ENCODE data around the gene SYPL1.
A peak's percentile ranks its signal among the peaks of the same experiment; 100 is the strongest.

The SYPL1 gene

GRCh38 chr7:106071356-106071998 is 40.6 kb downstream of the SYPL1 start:
- peak overlapping the region; percentile 79 for H3K4me3 ChIP-seq (ENCODE audit: low read length)
- no peaks in the 10 kb centered on the region for H3K9me3 ChIP-seq (ENCODE audit: control insufficient read depth, insufficient read depth, low read length)
- peak overlapping the region; percentile 93 for H3K4me2 ChIP-seq (ENCODE audit: low read length)
- H3K4me1 ChIP-seq (ENCODE audit: control insufficient read depth, low read length): peaks cover 99% of the 10 kb centered on the region
- no peaks in the 10 kb centered on the region for H3K27me3 ChIP-seq (ENCODE audit: control insufficient read depth, low read length)
- H3F3A ChIP-seq (ENCODE audit: control insufficient read depth, insufficient read depth): peaks cover 90% of the 10 kb centered on the region
- H3K9me2 ChIP-seq (replicated peaks; ENCODE audit: control insufficient read depth, low read length): no peaks in the 10 kb centered on the region
- no peak for TF ChIP-seq EZH2phosphoT487 (IDR thresholded peaks at IDR 0.05; ENCODE audit: borderline replicate concordance, low read length)
- H4K20me1 ChIP-seq (ENCODE audit: control insufficient read depth, insufficient read depth, low read depth, low read length): no peaks in the 10 kb centered on the region
- H3K36me3 ChIP-seq (ENCODE audit: control insufficient read depth, low read length): peaks cover 15% of the 10 kb centered on the region
- H3K79me2 ChIP-seq (ENCODE audit: control insufficient read depth, low read length): peaks cover 26% of the 10 kb centered on the region
- H3K27ac ChIP-seq (ENCODE audit: low read depth, low read length): peak overlapping the region; percentile 97

- TF ChIP-seq CTCF (IDR thresholded peaks at IDR 0.05; ENCODE audit: low read depth, low read length, poor library complexity, severe bottlenecking) (no peak), EZH2phosphoT487 (IDR thresholded peaks at IDR 0.05; ENCODE audit: borderline replicate concordance, low read length) (no peak)
- peaks cover 15% of the 10 kb centered on the region for H3K36me3 ChIP-seq (ENCODE audit: control insufficient read depth, low read length)
- H3F3A ChIP-seq (ENCODE audit: control insufficient read depth, insufficient read depth): peaks cover 84% of the 10 kb centered on the region
- H3K27me3 ChIP-seq (ENCODE audit: control insufficient read depth, low read length): no peaks in the 10 kb centered on the region
- peak overlapping the region; percentile 93 for H3K4me2 ChIP-seq (ENCODE audit: low read length)
- no peaks in the 10 kb centered on the region for H3K9me3 ChIP-seq (ENCODE audit: control insufficient read depth, insufficient read depth, low read length)
- peaks cover 99% of the 10 kb centered on the region for H3K4me1 ChIP-seq (ENCODE audit: control insufficient read depth, low read length)
- H4K20me1 ChIP-seq (ENCODE audit: control insufficient read depth, insufficient read depth, low read depth, low read length): no peaks in the 10 kb centered on the region
- H3K79me2 ChIP-seq (ENCODE audit: control insufficient read depth, low read length): peaks cover 26% of the 10 kb centered on the region
- H3K4me3 ChIP-seq (ENCODE audit: low read length): peak overlapping the region; percentile 79
- no peaks in the 10 kb centered on the region for H3K9me2 ChIP-seq (replicated peaks; ENCODE audit: control insufficient read depth, low read length)
- H3K27ac ChIP-seq (ENCODE audit: low read depth, low read length): peak overlapping the region; percentile 97
Observed at GRCh38 chr7:106070567-106071254, 41.4 kb downstream of the SYPL1 start.

- Histone ChIP-seq H3F3A (ENCODE audit: control insufficient read depth, insufficient read depth) (peaks cover 80% of the 10 kb centered on the region), H3K27ac (ENCODE audit: low read depth, low read length) (peak overlapping the region; percentile 97), H3K4me1 (ENCODE audit: control insufficient read depth, low read length) (peaks cover 99% of the 10 kb centered on the region)
Observed at GRCh38 chr7:106070201-106070551, 41.9 kb downstream of the SYPL1 start.

More at GRCh38 chr7:106070201-106070551, 41.9 kb downstream of the SYPL1 start:
- peak overlapping the region; percentile 93 for H3K4me2 ChIP-seq (ENCODE audit: low read length)
- H3K27me3 ChIP-seq (ENCODE audit: control insufficient read depth, low read length): no peaks in the 10 kb centered on the region
- H3K36me3 ChIP-seq (ENCODE audit: control insufficient read depth, low read length): peaks cover 15% of the 10 kb centered on the region
- H3K4me3 ChIP-seq (ENCODE audit: low read length): peak overlapping the region; percentile 79
- peaks cover 26% of the 10 kb centered on the region for H3K79me2 ChIP-seq (ENCODE audit: control insufficient read depth, low read length)
- no peaks in the 10 kb centered on the region for H3K9me2 ChIP-seq (replicated peaks; ENCODE audit: control insufficient read depth, low read length)
- H4K20me1 ChIP-seq (ENCODE audit: control insufficient read depth, insufficient read depth, low read depth, low read length): no peaks in the 10 kb centered on the region
- no peaks in the 10 kb centered on the region for H3K9me3 ChIP-seq (ENCODE audit: control insufficient read depth, insufficient read depth, low read length)
- TF ChIP-seq CTCF (IDR thresholded peaks at IDR 0.05; ENCODE audit: low read depth, low read length, poor library complexity, severe bottlenecking) (no peak), EZH2phosphoT487 (IDR thresholded peaks at IDR 0.05; ENCODE audit: borderline replicate concordance, low read length) (no peak)

Data from DOHH2 (cell line).